Endodermal cell (in vitro differentiated cells): ENCODE data around the gene TMEM61. TPM values are rescaled to one million over a fixed set of nuclear protein-coding genes. Genes with fewer than 3 reads are reported as not detected.

Source experiments
- DNase-seq: peaks from one replicate; pipeline ENCODE4 v3.0.0-alpha.2; 2017
- H3K27ac ChIP-seq: 2 replicates; pipeline ENCODE4 v1.5.1; 2013; ENCODE audit warnings: mild to moderate bottlenecking, low read depth, low read length, moderate library complexity
- H3K27me3 ChIP-seq: 2 replicates; pipeline ENCODE4 v1.6.1; 2013; ENCODE audit warnings: mild to moderate bottlenecking, low read length, moderate library complexity; ENCODE audit not compliant: insufficient read depth, control insufficient read depth, poor library complexity, severe bottlenecking
- H3K36me3 ChIP-seq: 2 replicates; pipeline ENCODE4 v1.7.0; 2013; ENCODE audit warnings: mild to moderate bottlenecking, low read length, moderate library complexity; ENCODE audit not compliant: control insufficient read depth, insufficient read depth
- H3K4me1 ChIP-seq: one replicate; pipeline ENCODE4 v1.7.0; 2013; ENCODE audit warnings: low read length; ENCODE audit not compliant: control insufficient read depth, insufficient read depth
- H3K4me3 ChIP-seq: 2 replicates; pipeline ENCODE4 v1.5.1; 2013; ENCODE audit warnings: mild to moderate bottlenecking, low read length, moderate library complexity
- H3K9ac ChIP-seq: 2 replicates; pipeline ENCODE4 v1.6.1; 2013; ENCODE audit warnings: mild to moderate bottlenecking, low read length, moderate library complexity; ENCODE audit not compliant: poor library complexity, severe bottlenecking; ENCODE audit errors: extremely low read depth
- H3K9me3 ChIP-seq: 2 replicates; pipeline ENCODE4 v1.6.1; 2013; ENCODE audit warnings: mild to moderate bottlenecking, low read length, moderate library complexity; ENCODE audit not compliant: control insufficient read depth
- H3K27ac Mint-ChIP-seq: 2 replicates; pipeline ENCODE4 v1.8.0; 2020; ENCODE audit warnings: mixed read lengths
- H3K27me3 Mint-ChIP-seq: 2 replicates; pipeline ENCODE4 v1.8.0; 2021; ENCODE audit warnings: mild to moderate bottlenecking, mixed read lengths; ENCODE audit not compliant: insufficient read depth
- H3K36me3 Mint-ChIP-seq: 2 replicates; pipeline ENCODE4 v1.8.0; 2020; ENCODE audit warnings: low read depth, mixed read lengths
- H3K4me1 Mint-ChIP-seq: 2 replicates; pipeline ENCODE4 v1.8.0; 2020; ENCODE audit warnings: mixed read lengths
- H3K4me3 Mint-ChIP-seq: 2 replicates; pipeline ENCODE4 v1.8.0; 2020; ENCODE audit warnings: mild to moderate bottlenecking, moderate library complexity, mixed read lengths
- H3K9me3 Mint-ChIP-seq: 2 replicates; pipeline ENCODE4 v1.8.0; 2020; ENCODE audit warnings: mild to moderate bottlenecking, mixed read lengths
- CTCF ChIP-seq: fragments of 200-600 bp; sonication (generic); conservative IDR thresholded peaks from 2 replicates; pipeline ENCODE4 v1.5.0; 2021; ENCODE audit warnings: antibody characterized with exemption, mild to moderate bottlenecking
- WGBS, 2 experiments: methylation state at CpG; one replicate each; pipeline versions ENCODE4 v1.1.5 to v1.1.7; 2013; ENCODE audit warnings: missing lambda C conversion rate in 2 of 2, mixed read lengths in 1 of 2; ENCODE audit not compliant: insufficient coverage in 1 of 2, insufficient read length in 1 of 2; 5-methylcytosine and 5-hydroxymethylcytosine counted together
- total RNA-seq, 2 donors: library from RNA; stranded (reverse); fragmentation: NEBNext Ultra II Directional in 1 of 2; extraction: Animal tissue kit (Norgen Biotek cat#: 25700) in 1 of 2; gene quantifications; 2 replicates in 1 of 2; 3 replicates in 1 of 2; pipeline ENCODE4 v1.2.1, GENCODE V29; 2021

TMEM61 gene
- total RNA-seq, 2 donors from 2014 or later = not detected

- no peak for DNase-seq
- Mint-ChIP-seq H3K27me3 (peaks cover 47% of the 10 kb centered on the region), H3K27ac (no peak overlapping the region), H3K9me3 (no peaks in the 10 kb centered on the region), H3K4me1 (peaks cover 6% of the 10 kb centered on the region), H3K36me3 (no peaks in the 10 kb centered on the region), H3K4me3 (no peak overlapping the region)
- Histone ChIP-seq H3K4me1 (no peaks in the 10 kb centered on the region), H3K4me3 (no peak overlapping the region), H3K9ac (no peak overlapping the region), H3K27me3 (peaks cover 27% of the 10 kb centered on the region), H3K36me3 (no peaks in the 10 kb centered on the region), H3K9me3 (no peaks in the 10 kb centered on the region), H3K27ac (no peak overlapping the region)
- no peak for TF ChIP-seq CTCF
- WGBS, 2 experiments = 94 to 100% methylated on average over 3 to 4 of the region's 4 CpGs
Measured at GRCh38 chr1:55001311-55001710, 20.9 kb downstream of the TMEM61 start.

GRCh38 chr1:55002686-55003085 is 22.3 kb downstream of the TMEM61 start:
- no peaks in the 10 kb centered on the region for H3K36me3 ChIP-seq
- no peak for TF ChIP-seq CTCF
- no peak for DNase-seq
- no peaks in the 10 kb centered on the region for H3K4me1 ChIP-seq
- Mint-ChIP-seq H3K36me3 (no peaks in the 10 kb centered on the region), H3K27ac (no peak overlapping the region), H3K27me3 (peaks cover 34% of the 10 kb centered on the region), H3K9me3 (no peaks in the 10 kb centered on the region), H3K4me1 (no peaks in the 10 kb centered on the region), H3K4me3 (no peak overlapping the region)
- H3K9ac ChIP-seq = no peak overlapping the region
- H3K4me3 ChIP-seq = no peak overlapping the region
- H3K27me3 ChIP-seq = peaks cover 15% of the 10 kb centered on the region
- H3K9me3 ChIP-seq = no peaks in the 10 kb centered on the region
- no peak overlapping the region for H3K27ac ChIP-seq
- WGBS, 2 experiments = 82% methylated on average over 2 of the region's 2 CpGs; no CpG with 5 or more reads in 1 of the 2 experiments

- no peaks in the 10 kb centered on the region for H3K4me1 ChIP-seq
Measured at GRCh38 chr1:55005351-55006140, 25.1 kb downstream of the TMEM61 start.

More at GRCh38 chr1:55005351-55006140, 25.1 kb downstream of the TMEM61 start:
- no peaks in the 10 kb centered on the region for H3K9me3 ChIP-seq
- 93 to 100% methylated on average over 3 to 10 of the region's 10 CpGs for WGBS, 2 experiments
- no peaks in the 10 kb centered on the region for H3K27me3 ChIP-seq
- no peaks in the 10 kb centered on the region for H3K36me3 ChIP-seq
- Mint-ChIP-seq H3K27ac (no peak overlapping the region), H3K36me3 (peaks cover 9% of the 10 kb centered on the region), H3K4me3 (no peak overlapping the region), H3K4me1 (no peaks in the 10 kb centered on the region), H3K9me3 (peaks cover 18% of the 10 kb centered on the region), H3K27me3 (peaks cover 23% of the 10 kb centered on the region)
- TF ChIP-seq CTCF = no peak
- H3K9ac ChIP-seq = no peak overlapping the region
- DNase-seq = no peak
- H3K27ac ChIP-seq = no peak overlapping the region
- no peak overlapping the region for H3K4me3 ChIP-seq
